HG03432 (cell line): Measurements from ENCODE around the gene UTP20.

ENCODE experiments used
- ATAC-seq: cut with Tn5 transposase; IDR thresholded peaks from one replicate; pipeline ENCODE4 v1.9.1; 2021; ENCODE audit warnings: mild to moderate bottlenecking, moderate library complexity; ENCODE audit not compliant: unreplicated experiment

UTP20 gene

DNA sequence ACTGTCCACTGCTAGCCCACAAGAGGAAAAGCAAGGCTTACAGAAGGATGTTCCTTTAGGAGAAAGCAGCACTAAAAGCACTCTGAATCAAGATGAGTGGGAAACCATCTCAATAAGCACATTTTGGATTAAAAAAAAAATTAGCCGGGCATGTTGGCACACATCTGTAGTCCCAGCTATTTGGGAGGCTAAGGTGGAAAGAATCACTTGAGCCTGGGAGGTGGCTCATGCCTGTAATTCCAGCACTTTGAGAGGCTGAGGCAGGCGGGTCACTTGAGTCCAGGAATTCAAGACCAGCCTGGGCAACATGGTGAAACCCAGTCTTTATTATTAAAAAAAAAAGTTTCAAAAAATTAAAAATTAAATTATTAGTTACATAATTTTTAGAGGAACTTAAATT is 144.7 kb downstream of the UTP20 start:
- ATAC-seq = no peak

DNA sequence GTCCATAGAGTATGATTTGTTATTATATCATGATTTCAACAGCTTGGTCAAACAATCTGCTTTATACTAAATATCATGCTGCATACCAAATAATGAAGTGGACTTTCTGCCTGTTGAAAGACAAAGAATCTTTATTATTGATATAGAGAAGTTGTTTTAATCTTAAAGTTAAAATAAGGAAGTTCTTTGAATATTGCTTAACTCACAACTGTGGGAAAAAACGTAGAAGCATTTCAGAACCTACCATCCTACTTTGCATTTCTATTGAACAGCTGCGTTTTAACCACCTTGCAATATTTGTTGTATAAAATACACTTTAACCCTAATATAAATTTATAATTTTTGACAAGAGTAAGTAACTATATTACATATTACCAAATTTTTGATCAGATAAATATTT is 150.6 kb downstream of the UTP20 start:
- no peak for ATAC-seq

DNA sequence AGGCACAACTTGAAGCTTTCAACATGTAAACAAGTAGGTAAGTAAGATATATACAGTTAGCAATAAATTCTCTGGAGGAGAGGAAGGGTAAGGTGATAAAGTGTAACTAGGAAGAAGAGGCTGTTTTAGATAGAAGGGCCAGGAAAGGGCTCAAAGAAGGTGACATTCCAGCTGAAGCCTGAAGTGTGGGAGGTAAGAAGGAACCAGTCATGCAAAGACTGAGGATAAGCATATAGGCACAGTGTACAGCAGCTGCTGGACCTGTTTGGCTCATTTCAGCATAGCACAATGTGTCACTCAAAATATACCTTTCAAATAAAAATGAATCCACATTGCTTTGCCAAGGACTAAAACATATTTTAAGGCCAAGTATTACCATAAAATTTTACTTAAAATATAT is 156.2 kb downstream of the UTP20 start:
- no peak for ATAC-seq
